Effector CD8-positive, alpha-beta T cell (primary cell): Measurements from ENCODE around the gene PTGDR2.

Experiments used
- DNase-seq: peaks from one replicate; lab custom pipeline; 2025; lab: John Stamatoyannopoulos, UW

Gene PTGDR2

GRCh38 chr11:60809691-60810090 lies 46.1 kb downstream of the PTGDR2 start:
- no peak for DNase-seq

DNA sequence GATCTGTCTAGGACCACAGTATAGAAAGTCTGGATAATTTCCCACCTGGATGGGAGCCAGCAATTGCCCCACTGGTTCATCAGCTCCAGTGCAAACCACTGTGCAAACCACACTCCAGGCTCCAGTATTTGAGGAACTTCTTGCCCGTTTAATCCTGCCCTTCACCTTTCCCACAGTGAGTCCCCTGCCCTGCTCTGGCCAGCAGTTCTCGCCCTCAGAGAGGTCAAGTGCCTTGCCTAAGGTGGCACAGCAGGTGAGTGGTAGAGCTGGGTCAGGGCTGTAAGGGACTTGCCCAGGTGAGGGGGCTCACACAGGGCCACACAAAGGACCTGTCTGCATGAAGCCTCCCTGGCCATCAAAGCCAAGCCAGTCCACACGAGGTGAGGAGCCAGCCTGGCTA lies 46.5 kb downstream of the PTGDR2 start:
- no peak for DNase-seq

GRCh38 chr11:60803273-60803936 lies 52.3 kb downstream of the PTGDR2 start:
- no peak for DNase-seq

GRCh38 chr11:60801194-60801593 lies 54.6 kb downstream of the PTGDR2 start:
- DNase-seq = no peak
